GM15510 (cell line): ENCODE measurements around the gene GPR18.

Experiments
- POLR2A ChIP-seq: IDR thresholded peaks from 3 replicates; pipeline ENCODE4 v1.6.1; 2011; ENCODE audit warnings: borderline replicate concordance; ENCODE audit not compliant: insufficient read length; ENCODE audit errors: extremely low read depth

The GPR18 gene

GRCh38 chr13:99228737-99229691 is 29.2 kb downstream of the GPR18 start:
- no peak for TF ChIP-seq POLR2A

GRCh38 chr13:99227909-99228688 is 30.1 kb downstream of the GPR18 start:
- TF ChIP-seq POLR2A = no peak

GRCh38 chr13:99227331-99227900 is 30.8 kb downstream of the GPR18 start:
- TF ChIP-seq POLR2A = no peak

- TF ChIP-seq POLR2A = no peak
These were observed 31.7 kb downstream of the GPR18 start for GRCh38 chr13:99226513-99226912.

GRCh38 chr13:99225078-99225477 is 33.1 kb downstream of the GPR18 start:
- TF ChIP-seq POLR2A = no peak

GRCh38 chr13:99224021-99224420 is 34.2 kb downstream of the GPR18 start:
- TF ChIP-seq POLR2A = no peak

GRCh38 chr13:99223587-99223986 is 34.6 kb downstream of the GPR18 start:
- TF ChIP-seq POLR2A = no peak

GRCh38 chr13:99221567-99222239 is 36.5 kb downstream of the GPR18 start:
- no peak for TF ChIP-seq POLR2A

- TF ChIP-seq POLR2A = no peak
These were observed 37.8 kb downstream of the GPR18 start for GRCh38 chr13:99220199-99220935.

- TF ChIP-seq POLR2A = no peak
These were observed 39.2 kb downstream of the GPR18 start for GRCh38 chr13:99218969-99219368.

GRCh38 chr13:99218545-99218944 is 39.6 kb downstream of the GPR18 start:
- TF ChIP-seq POLR2A = no peak

- TF ChIP-seq POLR2A = no peak
These were observed 40.1 kb downstream of the GPR18 start for GRCh38 chr13:99218126-99218525.

- no peak for TF ChIP-seq POLR2A
These were observed 40.6 kb downstream of the GPR18 start for GRCh38 chr13:99217461-99218110.

- no peak for TF ChIP-seq POLR2A
These were observed 42.9 kb downstream of the GPR18 start for GRCh38 chr13:99215184-99215830.

- TF ChIP-seq POLR2A = no peak
These were observed 43.4 kb downstream of the GPR18 start for GRCh38 chr13:99214731-99215130.
